Trophoblast cell (in vitro differentiated cells and primary cell): ENCODE results near the gene CRCP.
"Not testable (repeated sequence)": the region's sequence is repeated elsewhere in the genome, so short reads cannot be mapped to it uniquely, and the experiment has no call there.

Experiments
- DNase-seq, 2 donors: peaks; one replicate each; pipeline ENCODE4 v3.0.0-alpha.2; 2016
- H2AFZ ChIP-seq: 2 replicates; pipeline ENCODE4 v1.6.1; 2013; ENCODE audit warnings: low read length, moderate library complexity, mild to moderate bottlenecking; ENCODE audit not compliant: insufficient read depth, poor library complexity
- H2AK5ac ChIP-seq: 2 replicates; pipeline ENCODE4 v1.6.1; 2013; ENCODE audit warnings: mild to moderate bottlenecking, low read length
- H2BK120ac ChIP-seq: 2 replicates; pipeline ENCODE4 v1.6.1; 2013; ENCODE audit warnings: low read length, mild to moderate bottlenecking, moderate library complexity; ENCODE audit not compliant: insufficient read depth, poor library complexity
- H2BK12ac ChIP-seq: 2 replicates; pipeline ENCODE4 v1.6.1; 2013; ENCODE audit warnings: mild to moderate bottlenecking, low read length, moderate library complexity
- H2BK5ac ChIP-seq: 2 replicates; pipeline ENCODE4 v1.6.1; 2013; ENCODE audit warnings: low read length, low read depth, moderate library complexity, mild to moderate bottlenecking; ENCODE audit not compliant: poor library complexity
- H3K14ac ChIP-seq: 2 replicates; pipeline ENCODE4 v1.6.1; 2013; ENCODE audit warnings: mild to moderate bottlenecking, low read length
- H3K18ac ChIP-seq: 2 replicates; pipeline ENCODE4 v1.6.1; 2013; ENCODE audit warnings: mild to moderate bottlenecking, low read length
- H3K23ac ChIP-seq: 2 replicates; pipeline ENCODE4 v1.6.1; 2013; ENCODE audit warnings: low read length
- H3K27ac ChIP-seq: 2 replicates; pipeline ENCODE4 v1.5.1; 2013; ENCODE audit warnings: low read depth, mild to moderate bottlenecking, inconsistent platforms, low read length, moderate library complexity
- H3K27me3 ChIP-seq: 2 replicates; pipeline ENCODE4 v1.6.1; 2013; ENCODE audit warnings: inconsistent platforms, mild to moderate bottlenecking, low read length, moderate library complexity; ENCODE audit not compliant: insufficient read depth
- H3K36me3 ChIP-seq, 2 experiments: 1 replicate in 1 of 2; 2 replicates in 1 of 2; pipeline ENCODE4 v1.6.1; 2013; ENCODE audit warnings: low read length in 2 of 2, mild to moderate bottlenecking in 2 of 2, moderate library complexity in 1 of 2; ENCODE audit not compliant: insufficient read depth in 2 of 2, control insufficient read depth in 1 of 2
- H3K4ac ChIP-seq: 2 replicates; pipeline ENCODE4 v1.6.1; 2013; ENCODE audit warnings: low read depth, mild to moderate bottlenecking, low read length, moderate library complexity
- H3K4me1 ChIP-seq, 2 experiments: 1 replicate in 1 of 2; 2 replicates in 1 of 2; pipeline ENCODE4 v1.6.1; 2013; ENCODE audit warnings: low read length in 2 of 2, mild to moderate bottlenecking in 2 of 2, moderate library complexity in 1 of 2; ENCODE audit not compliant: insufficient read depth in 2 of 2, control insufficient read depth in 1 of 2
- H3K4me2 ChIP-seq: 2 replicates; pipeline ENCODE4 v1.6.1; 2013; ENCODE audit warnings: inconsistent platforms, mild to moderate bottlenecking, low read length, moderate library complexity
- H3K4me3 ChIP-seq: 2 replicates; pipeline ENCODE4 v1.5.1; 2013; ENCODE audit warnings: mild to moderate bottlenecking, low read depth, low read length, inconsistent platforms
- H3K79me1 ChIP-seq: one replicate; pipeline ENCODE4 v1.6.1; 2013; ENCODE audit warnings: low read length
- H3K79me2 ChIP-seq: 2 replicates; pipeline ENCODE4 v1.6.1; 2013; ENCODE audit warnings: low read length, mild to moderate bottlenecking; ENCODE audit not compliant: control insufficient read depth, insufficient read depth, poor library complexity
- H3K9ac ChIP-seq: 2 replicates; pipeline ENCODE4 v1.6.1; 2013; ENCODE audit warnings: mild to moderate bottlenecking, low read length
- H3K9me3 ChIP-seq: 2 replicates; pipeline ENCODE4 v1.6.1; 2013; ENCODE audit warnings: low read depth, mild to moderate bottlenecking, control low read depth, inconsistent platforms, low read length; ENCODE audit not compliant: insufficient read depth
- H4K12ac ChIP-seq: 2 replicates; pipeline ENCODE4 v1.6.1; 2013; ENCODE audit warnings: low read depth, mild to moderate bottlenecking, low read length, moderate library complexity
- H4K8ac ChIP-seq: 2 replicates; pipeline ENCODE4 v1.6.1; 2013; ENCODE audit warnings: low read depth, mild to moderate bottlenecking, low read length, moderate library complexity
- H4K91ac ChIP-seq: one replicate; pipeline ENCODE4 v1.6.1; 2013; ENCODE audit warnings: low read depth, mild to moderate bottlenecking, low read length, moderate library complexity
- WGBS: extraction: QIAGEN DNeasy Blood & Tissue Kit; methylation state at CpG from one replicate; pipeline ENCODE4 v1.1.7; 2013; ENCODE audit warnings: missing lambda C conversion rate; ENCODE audit not compliant: insufficient read length, insufficient coverage; ENCODE audit errors: extremely low coverage; 5-methylcytosine and 5-hydroxymethylcytosine counted together

The CRCP gene

GRCh38 chr7:66172536-66173401 is 58.1 kb downstream of the CRCP start:
- not testable (repeated sequence) for H2BK120ac ChIP-seq, H3K36me3 ChIP-seq, H3K27me3 ChIP-seq, H3K79me2 ChIP-seq, H2AFZ ChIP-seq, H3K79me1 ChIP-seq, H3K9me3 ChIP-seq, H3K23ac ChIP-seq, H3K27ac ChIP-seq, H3K9ac ChIP-seq, H3K4me2 ChIP-seq, H4K12ac ChIP-seq, H3K18ac ChIP-seq, H4K8ac ChIP-seq, H2AK5ac ChIP-seq, H2BK12ac ChIP-seq, H3K14ac ChIP-seq, H4K91ac ChIP-seq, H3K4me1 ChIP-seq, H3K4ac ChIP-seq, H3K4me3 ChIP-seq, H2BK5ac ChIP-seq
- no CpG with 5 or more reads among the region's 9 CpGs for WGBS
- DNase-seq: peak; percentile 34 to 82

- DNase-seq: peak; percentile 37 to 75
- H3K4ac ChIP-seq: no peak overlapping the region
- H3K18ac ChIP-seq: no peak overlapping the region
- no peak overlapping the region for H3K9ac ChIP-seq
- H3K79me2 ChIP-seq: no peaks in the 10 kb centered on the region
- no peak overlapping the region for H4K12ac ChIP-seq
- H2BK12ac ChIP-seq: no peak overlapping the region
- H2BK5ac ChIP-seq: no peak overlapping the region
- H3K27ac ChIP-seq: no peak overlapping the region
- H3K27me3 ChIP-seq: no peaks in the 10 kb centered on the region
- no peak overlapping the region for H2AK5ac ChIP-seq
- no peaks in the 10 kb centered on the region for H3K4me1 ChIP-seq
- no peak overlapping the region for H4K91ac ChIP-seq
- no peak overlapping the region for H3K23ac ChIP-seq
- no peak overlapping the region for H3K4me3 ChIP-seq
- H3K4me2 ChIP-seq: no peak overlapping the region
- no peak overlapping the region for H4K8ac ChIP-seq
- WGBS: no CpG with 5 or more reads among the region's 5 CpGs
- H3K9me3 ChIP-seq: peaks cover 3% of the 10 kb centered on the region
- no peak overlapping the region for H2BK120ac ChIP-seq
- H3K79me1 ChIP-seq: no peaks in the 10 kb centered on the region
- no peak overlapping the region for H3K14ac ChIP-seq
- no peak overlapping the region for H2AFZ ChIP-seq
- no peaks in the 10 kb centered on the region for H3K36me3 ChIP-seq
Observed at GRCh38 chr7:66173856-66174255, 59.2 kb downstream of the CRCP start.

- H3K4me2 ChIP-seq, H3K79me2 ChIP-seq, H3K36me3 ChIP-seq, H3K9me3 ChIP-seq, H3K18ac ChIP-seq, H3K4me1 ChIP-seq, H4K12ac ChIP-seq, H3K27ac ChIP-seq, H3K4me3 ChIP-seq, H3K23ac ChIP-seq, H3K14ac ChIP-seq, H2BK12ac ChIP-seq, H3K27me3 ChIP-seq, H3K9ac ChIP-seq, H2AFZ ChIP-seq, H3K4ac ChIP-seq, DNase-seq, H3K79me1 ChIP-seq, H4K91ac ChIP-seq, H2AK5ac ChIP-seq, H2BK5ac ChIP-seq, H4K8ac ChIP-seq, H2BK120ac ChIP-seq: not testable (repeated sequence)
- WGBS: no CpG with 5 or more reads among the region's 8 CpGs
Observed at GRCh38 chr7:66175006-66175405, 60.4 kb downstream of the CRCP start.

GRCh38 chr7:66176914-66177313 is 62.3 kb downstream of the CRCP start:
- Histone ChIP-seq H4K8ac (no peak overlapping the region), H3K79me2 (no peaks in the 10 kb centered on the region), H3K4me1 (no peaks in the 10 kb centered on the region), H2BK5ac (no peak overlapping the region), H4K91ac (no peak overlapping the region), H3K4me3 (no peak overlapping the region), H3K9ac (no peak overlapping the region), H3K9me3 (peaks cover 3% of the 10 kb centered on the region), H3K4me2 (no peak overlapping the region), H3K27me3 (no peaks in the 10 kb centered on the region), H3K4ac (no peak overlapping the region), H3K36me3 (no peaks in the 10 kb centered on the region), H2BK12ac (no peak overlapping the region), H3K23ac (no peak overlapping the region), H3K27ac (no peak overlapping the region), H2AK5ac (no peak overlapping the region), H3K14ac (no peak overlapping the region), H3K18ac (no peak overlapping the region), H4K12ac (no peak overlapping the region), H3K79me1 (no peaks in the 10 kb centered on the region), H2AFZ (no peak overlapping the region), H2BK120ac (no peak overlapping the region)
- no peak for DNase-seq
- no CpG with 5 or more reads among the region's 2 CpGs for WGBS
